ENCODE results near the gene SORL1.
A peak's percentile ranks its signal among the peaks of the same experiment; 100 is the strongest.

The SORL1 gene

GRCh38 chr11:121614636-121615240, 162.6 kb downstream of the SORL1 start:
- TF ChIP-seq GATA2 (IDR thresholded peaks at IDR 0.05; ENCODE audit: low read depth, low read length) = no peak
- TF ChIP-seq GATA3 (IDR thresholded peaks at IDR 0.05; ENCODE audit: low read depth, low read length) = no peak

- no peak for TF ChIP-seq GATA2 (IDR thresholded peaks at IDR 0.05; ENCODE audit: low read depth, low read length)
- TF ChIP-seq GATA3 (IDR thresholded peaks at IDR 0.05; ENCODE audit: low read depth, low read length) = no peak
These were observed 163.4 kb downstream of the SORL1 start for GRCh38 chr11:121615501-121615900.

GRCh38 chr11:121618516-121618915, 166.4 kb downstream of the SORL1 start:
- TF ChIP-seq GATA3 (IDR thresholded peaks at IDR 0.05; ENCODE audit: low read depth, low read length) (no peak), GATA2 (IDR thresholded peaks at IDR 0.05; ENCODE audit: low read depth, low read length) (no peak)

- no peak for TF ChIP-seq GATA2 (IDR thresholded peaks at IDR 0.05; ENCODE audit: low read depth, low read length)
- TF ChIP-seq GATA3 (IDR thresholded peaks at IDR 0.05; ENCODE audit: low read depth, low read length) = no peak
These were observed 173.8 kb downstream of the SORL1 start for GRCh38 chr11:121625777-121626506.

GRCh38 chr11:121626507-121626875, 174.4 kb downstream of the SORL1 start:
- no peak for TF ChIP-seq GATA3 (IDR thresholded peaks at IDR 0.05; ENCODE audit: low read depth, low read length)
- no peak for TF ChIP-seq GATA2 (IDR thresholded peaks at IDR 0.05; ENCODE audit: low read depth, low read length)

GRCh38 chr11:121626980-121627379, 174.9 kb downstream of the SORL1 start:
- TF ChIP-seq GATA3 (IDR thresholded peaks at IDR 0.05; ENCODE audit: low read depth, low read length) (no peak), GATA2 (IDR thresholded peaks at IDR 0.05; ENCODE audit: low read depth, low read length) (no peak)

- TF ChIP-seq GATA3 (IDR thresholded peaks at IDR 0.05; ENCODE audit: low read depth, low read length) = no peak
- TF ChIP-seq GATA2 (IDR thresholded peaks at IDR 0.05; ENCODE audit: low read depth, low read length) = no peak
These were observed 177.9 kb downstream of the SORL1 start for GRCh38 chr11:121630041-121630440.

GRCh38 chr11:121631456-121631855, 179.3 kb downstream of the SORL1 start:
- TF ChIP-seq GATA3 (IDR thresholded peaks at IDR 0.05; ENCODE audit: low read depth, low read length) (no peak), GATA2 (IDR thresholded peaks at IDR 0.05; ENCODE audit: low read depth, low read length) (no peak)

- TF ChIP-seq GATA2 (IDR thresholded peaks at IDR 0.05; ENCODE audit: low read depth, low read length) (no peak), GATA3 (IDR thresholded peaks at IDR 0.05; ENCODE audit: low read depth, low read length) (no peak)
These were observed 182.2 kb downstream of the SORL1 start for GRCh38 chr11:121634273-121634672.

GRCh38 chr11:121634889-121635288, 182.8 kb downstream of the SORL1 start:
- TF ChIP-seq GATA2 (IDR thresholded peaks at IDR 0.05; ENCODE audit: low read depth, low read length) = no peak
- no peak for TF ChIP-seq GATA3 (IDR thresholded peaks at IDR 0.05; ENCODE audit: low read depth, low read length)

GRCh38 chr11:121636081-121636799, 184.1 kb downstream of the SORL1 start:
- no peak for TF ChIP-seq GATA2 (IDR thresholded peaks at IDR 0.05; ENCODE audit: low read depth, low read length)
- no peak for TF ChIP-seq GATA3 (IDR thresholded peaks at IDR 0.05; ENCODE audit: low read depth, low read length)

- TF ChIP-seq GATA3 (IDR thresholded peaks at IDR 0.05; ENCODE audit: low read depth, low read length) (no peak), GATA2 (IDR thresholded peaks at IDR 0.05; ENCODE audit: low read depth, low read length) (no peak)
These were observed 184.7 kb downstream of the SORL1 start for GRCh38 chr11:121636800-121637176.

GRCh38 chr11:121643479-121644186, 191.5 kb downstream of the SORL1 start:
- TF ChIP-seq GATA3 (IDR thresholded peaks at IDR 0.05; ENCODE audit: low read depth, low read length) (no peak), GATA2 (IDR thresholded peaks at IDR 0.05; ENCODE audit: low read depth, low read length) (peak; percentile 35; the same call in 1 of the 2 replicates)

GRCh38 chr11:121644187-121644512, 192.0 kb downstream of the SORL1 start:
- no peak for TF ChIP-seq GATA2 (IDR thresholded peaks at IDR 0.05; ENCODE audit: low read depth, low read length)
- TF ChIP-seq GATA3 (IDR thresholded peaks at IDR 0.05; ENCODE audit: low read depth, low read length) = no peak
